NK-92 (cell line): ENCODE results near the gene GALM.
"Not testable (repeated sequence)": the region's sequence is repeated elsewhere in the genome, so short reads cannot be mapped to it uniquely, and the experiment has no call there.

Source experiments
- DNase-seq: peaks from one replicate; lab custom pipeline; 2025; ENCODE audit not compliant: unreplicated experiment; lab: John Stamatoyannopoulos, UW

GALM gene

DNA sequence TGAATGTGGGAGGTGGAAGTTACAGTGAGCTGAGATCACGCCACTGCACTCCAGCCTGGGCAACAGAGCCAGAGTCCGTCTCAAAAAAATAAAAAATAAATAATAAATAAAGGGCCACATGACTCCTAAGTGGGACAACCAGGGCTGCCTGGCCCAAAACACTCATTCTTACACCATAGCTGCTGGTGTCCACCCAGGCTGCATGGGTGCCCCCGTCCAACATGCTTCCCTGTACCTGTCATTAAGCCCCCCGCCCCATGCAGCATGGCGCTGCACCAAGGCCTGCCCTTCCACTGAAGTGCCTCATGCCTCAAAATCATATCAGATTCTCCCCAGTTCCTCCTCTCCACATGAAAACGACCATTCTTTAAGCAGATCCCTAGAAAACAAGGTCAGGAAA lies 10.8 kb downstream of the GALM start:
- no peak for DNase-seq

DNA sequence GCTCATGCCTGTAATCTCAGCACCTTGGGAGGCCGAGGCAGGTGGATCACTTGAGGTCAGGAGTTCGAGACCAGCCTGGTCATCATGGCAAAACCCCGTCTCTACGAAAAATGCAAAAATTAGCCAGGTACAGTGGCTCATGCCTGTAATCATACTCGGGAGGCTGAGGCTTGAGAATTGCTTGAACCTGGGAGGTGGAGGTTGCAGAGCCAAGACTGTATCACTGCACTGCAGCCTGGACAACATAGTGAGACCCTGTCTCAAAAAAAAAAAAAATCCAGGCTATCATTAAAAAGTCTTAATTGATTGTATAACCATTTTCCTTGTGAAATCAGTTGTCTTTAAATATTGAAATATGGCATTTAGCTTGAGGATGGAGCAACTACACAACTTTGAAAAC lies 15.0 kb downstream of the GALM start:
- not testable (repeated sequence) for DNase-seq

DNA sequence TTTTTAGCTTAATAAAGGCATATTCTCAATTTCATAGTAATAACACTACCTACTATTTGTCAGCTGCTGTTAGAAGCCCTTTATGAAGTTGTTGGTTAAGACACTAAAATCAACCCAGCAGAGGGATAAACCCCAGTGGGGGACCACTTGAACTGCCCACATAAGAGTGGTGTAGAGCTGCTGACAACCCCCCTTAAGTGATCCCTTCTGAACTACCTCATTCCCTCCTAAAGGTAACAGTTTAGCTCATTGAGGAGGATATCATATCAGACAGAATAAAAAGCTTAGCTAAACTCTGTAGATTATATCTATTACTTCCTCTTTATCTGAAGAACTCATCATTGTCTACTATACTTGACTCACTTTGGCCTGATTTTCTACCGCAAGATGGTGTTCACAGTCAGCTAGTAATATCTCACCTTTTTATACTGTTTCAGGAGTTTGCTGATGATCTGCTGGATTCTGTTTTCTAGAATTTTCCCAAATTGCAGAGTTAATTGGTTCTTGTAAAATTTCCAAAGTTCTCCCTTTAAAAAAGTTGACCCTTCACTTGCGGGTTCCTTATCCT lies 16.2 kb downstream of the GALM start:
- DNase-seq = no peak

DNA sequence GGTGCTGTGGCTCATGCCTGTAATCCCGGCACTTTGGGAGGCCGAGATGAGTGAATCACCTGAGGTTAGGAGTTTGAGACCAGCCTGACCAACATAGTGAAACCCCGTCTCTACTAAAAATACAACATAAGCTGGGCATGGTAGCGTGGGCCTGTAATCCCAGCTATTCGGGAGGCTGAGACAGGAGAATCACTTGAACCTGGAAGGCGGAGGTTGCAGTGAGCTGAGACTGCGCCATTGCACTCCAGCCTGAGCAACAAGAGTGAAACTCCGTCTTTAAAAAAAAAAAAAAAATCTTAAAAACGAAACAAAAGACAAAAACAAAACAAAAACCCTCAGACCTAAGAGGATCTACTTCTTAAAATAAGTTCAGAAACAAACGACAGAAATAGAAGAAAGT lies 16.7 kb downstream of the GALM start:
- DNase-seq = not testable (repeated sequence)

DNA sequence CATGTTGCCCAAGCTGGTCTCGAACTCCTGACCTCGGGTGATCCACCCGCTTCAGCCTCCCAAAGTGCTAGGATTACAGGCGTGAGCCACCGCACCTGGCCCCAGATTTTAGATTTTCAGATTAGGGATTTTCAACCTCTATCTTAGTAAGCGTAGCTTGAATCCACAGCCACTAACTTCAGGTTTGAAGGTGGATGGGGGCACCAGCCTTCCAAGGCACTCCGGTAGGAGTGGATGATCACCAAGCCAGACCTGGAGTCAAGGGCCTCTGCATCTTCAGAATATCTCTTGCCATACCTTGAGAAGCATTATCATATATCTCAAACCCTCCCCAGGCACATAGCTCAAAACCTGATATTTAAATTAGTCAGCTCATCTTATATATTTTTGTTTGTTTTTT lies 17.9 kb downstream of the GALM start:
- no peak for DNase-seq

DNA sequence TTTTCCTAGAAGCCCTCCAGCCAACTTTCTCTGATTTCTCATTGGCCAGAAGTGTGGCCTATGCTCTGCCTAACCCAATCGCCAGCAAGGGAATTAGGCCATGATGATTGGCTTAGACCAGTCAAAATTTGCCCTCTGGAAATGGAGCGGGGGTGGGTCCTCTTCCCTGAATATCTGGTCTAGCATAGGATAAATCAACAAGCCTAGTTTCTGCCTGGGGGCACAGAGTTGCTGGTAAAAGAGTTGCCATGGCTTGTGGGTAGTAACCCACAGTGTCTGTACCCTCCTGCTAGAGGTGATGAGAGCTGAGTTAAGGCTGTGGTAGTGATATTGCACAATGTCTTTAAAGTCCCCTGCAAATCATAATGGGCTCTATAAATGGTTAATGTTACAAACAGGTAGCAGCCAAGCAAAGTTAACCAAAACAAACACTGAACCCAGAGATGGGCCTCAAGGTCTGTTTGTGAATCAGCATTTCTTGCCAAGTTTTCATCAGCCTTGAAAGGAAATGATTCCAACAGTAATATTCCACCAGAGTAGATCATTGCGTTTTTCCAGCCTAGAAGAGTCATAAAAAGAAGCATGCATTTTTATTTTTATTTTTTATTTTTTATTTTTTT lies 19.3 kb downstream of the GALM start:
- DNase-seq = no peak

DNA sequence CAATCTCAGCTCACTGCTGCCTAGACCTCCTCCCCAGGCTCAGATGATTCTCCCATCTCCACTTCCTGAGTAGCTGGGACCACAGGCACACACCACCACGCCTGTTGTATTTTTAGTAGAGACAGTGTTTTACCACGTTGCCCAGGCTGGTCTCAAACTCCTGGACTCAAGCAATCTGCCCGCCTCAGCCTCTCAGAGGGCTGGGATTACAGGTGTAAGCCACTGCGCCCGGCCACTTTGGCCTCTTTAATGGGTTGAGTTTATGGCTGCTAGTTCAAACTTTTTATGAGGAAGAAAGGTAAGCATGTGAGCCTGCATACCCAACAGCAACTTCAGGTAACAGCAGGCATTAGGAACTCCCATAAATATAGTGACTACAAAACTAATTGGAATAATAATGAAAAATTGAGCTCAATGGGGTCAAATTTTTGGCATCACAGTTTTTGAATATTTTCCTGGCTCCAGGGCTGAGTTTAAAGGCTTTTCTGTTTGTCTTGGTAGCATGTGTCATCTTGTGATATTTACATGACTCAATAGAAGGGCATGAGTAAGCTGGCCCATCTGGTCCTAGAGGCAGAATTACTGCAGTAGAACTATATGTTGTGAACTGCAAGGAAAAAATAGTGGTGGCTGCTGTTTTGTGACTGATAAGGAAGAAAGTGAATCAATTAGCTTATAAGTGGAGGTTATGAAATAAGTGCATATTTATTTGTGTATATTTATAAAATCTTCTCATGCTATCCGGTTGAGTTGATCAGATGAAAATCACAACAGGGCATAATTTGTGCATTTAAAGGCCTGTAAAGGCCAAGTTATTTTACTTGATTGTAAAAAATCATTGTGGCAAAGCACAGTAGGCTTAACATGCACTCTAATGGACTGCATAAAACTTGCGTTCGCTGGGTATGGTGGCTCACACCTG lies 24.8 kb downstream of the GALM start:
- no peak for DNase-seq

DNA sequence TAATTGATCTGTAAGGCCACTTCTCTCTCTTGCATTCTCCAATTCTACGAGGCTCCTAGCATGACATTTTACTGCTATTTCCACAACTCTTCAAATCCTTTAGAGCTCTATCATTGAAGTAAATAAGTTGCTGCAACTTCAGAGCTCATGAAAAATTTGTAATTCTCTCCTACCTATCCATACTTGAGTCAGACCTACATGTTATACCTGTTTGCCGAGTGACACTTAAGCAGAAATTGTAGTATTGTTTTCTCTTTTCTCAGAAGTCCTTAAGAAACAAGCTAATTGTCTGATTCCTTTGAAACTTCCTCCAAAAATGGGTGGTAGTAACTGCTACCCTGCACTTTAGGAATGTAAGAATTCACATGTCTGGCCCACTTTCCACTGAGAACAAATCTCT lies 26.1 kb downstream of the GALM start:
- DNase-seq = no peak

DNA sequence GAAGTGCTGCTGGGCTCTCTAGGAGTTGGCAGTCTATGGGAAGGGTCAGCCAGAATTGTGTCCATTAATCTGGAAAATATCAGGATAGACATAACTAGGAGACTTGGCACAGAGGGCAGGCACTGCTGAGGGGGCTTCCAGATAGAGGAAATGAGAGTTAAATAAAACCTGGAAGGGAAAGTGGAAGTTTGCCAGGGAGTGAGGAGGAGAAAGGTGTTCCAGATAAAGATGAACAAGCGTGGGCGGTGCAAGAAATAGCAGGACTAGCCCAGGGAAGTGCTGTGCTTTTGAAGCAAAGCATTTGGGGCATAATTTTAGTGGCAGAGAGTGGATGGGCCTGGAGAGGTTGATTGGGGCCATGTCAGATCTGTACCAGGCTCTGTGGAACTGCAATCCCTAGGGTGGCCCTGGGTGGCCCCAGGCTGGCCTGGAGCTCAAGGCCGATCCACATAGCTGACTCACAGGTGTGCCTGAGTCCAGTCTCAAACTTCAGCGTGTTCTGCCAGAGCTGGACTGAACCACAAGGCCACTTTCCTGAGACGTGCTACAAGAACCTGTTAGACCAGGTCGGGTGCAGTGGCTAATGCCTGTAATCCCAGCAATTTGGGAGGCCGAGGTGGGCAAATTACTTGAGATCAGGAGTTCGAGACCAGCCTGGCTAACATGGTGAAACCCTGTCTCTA lies 26.9 kb downstream of the GALM start:
- DNase-seq = no peak

DNA sequence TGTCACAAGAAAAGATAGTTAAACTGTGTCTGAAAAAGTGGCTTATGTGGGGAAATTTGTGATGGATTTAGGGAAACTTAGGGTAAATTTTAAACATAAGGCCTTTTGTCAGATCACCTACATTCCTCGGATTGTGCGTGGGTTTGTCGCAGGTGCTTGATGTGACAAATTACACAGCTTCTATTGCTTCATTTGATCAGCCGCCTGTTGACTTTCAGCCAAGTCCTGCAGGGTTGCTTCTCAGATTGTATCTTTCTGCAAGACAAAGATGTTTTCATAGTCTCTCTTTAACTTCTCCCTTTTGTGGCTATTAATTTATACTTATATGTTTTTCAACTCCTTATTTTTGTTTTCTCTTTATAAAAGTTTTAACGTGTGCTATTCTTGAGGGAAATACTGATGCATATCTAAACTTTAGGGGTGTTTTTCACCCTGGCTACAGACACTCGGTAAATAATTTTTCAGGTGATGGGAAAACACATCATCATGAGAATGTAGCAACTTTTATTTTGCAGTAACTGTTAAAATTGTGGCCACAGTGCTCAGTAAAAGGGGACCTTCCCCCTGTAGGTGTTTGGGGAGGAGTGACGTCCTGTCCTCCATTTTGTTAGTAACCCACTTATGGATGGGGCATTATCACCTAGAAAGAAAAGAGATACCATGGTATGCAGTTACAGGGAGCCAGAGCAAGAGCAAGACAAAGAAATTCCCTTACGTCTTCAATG lies 31.4 kb downstream of the GALM start:
- DNase-seq = no peak

DNA sequence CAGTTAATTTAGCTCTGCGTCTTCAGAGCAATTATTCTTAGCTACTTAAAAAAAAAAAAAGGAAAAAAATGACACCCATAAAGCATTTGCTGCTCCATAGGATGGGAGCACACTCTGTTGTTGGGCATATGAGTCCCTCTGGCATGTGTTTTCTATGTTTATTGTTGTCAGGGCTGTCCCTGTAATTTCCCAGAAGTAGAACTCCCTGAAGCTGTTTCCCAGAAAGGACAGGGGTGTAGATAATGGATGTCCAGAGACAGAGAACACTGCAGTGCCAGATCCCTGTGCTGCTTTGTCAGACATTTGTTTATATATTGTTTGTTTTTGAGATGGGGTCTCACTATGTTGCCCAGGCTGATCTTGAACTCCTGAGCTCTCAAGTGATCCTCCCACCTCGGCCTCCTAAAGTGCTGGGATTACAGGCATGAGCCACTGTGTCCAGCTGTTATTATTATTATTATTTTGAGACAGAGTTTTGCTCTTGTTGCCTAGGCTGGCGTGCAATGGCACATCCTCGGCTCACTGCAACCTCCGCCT lies 32.6 kb downstream of the GALM start:
- no peak for DNase-seq

DNA sequence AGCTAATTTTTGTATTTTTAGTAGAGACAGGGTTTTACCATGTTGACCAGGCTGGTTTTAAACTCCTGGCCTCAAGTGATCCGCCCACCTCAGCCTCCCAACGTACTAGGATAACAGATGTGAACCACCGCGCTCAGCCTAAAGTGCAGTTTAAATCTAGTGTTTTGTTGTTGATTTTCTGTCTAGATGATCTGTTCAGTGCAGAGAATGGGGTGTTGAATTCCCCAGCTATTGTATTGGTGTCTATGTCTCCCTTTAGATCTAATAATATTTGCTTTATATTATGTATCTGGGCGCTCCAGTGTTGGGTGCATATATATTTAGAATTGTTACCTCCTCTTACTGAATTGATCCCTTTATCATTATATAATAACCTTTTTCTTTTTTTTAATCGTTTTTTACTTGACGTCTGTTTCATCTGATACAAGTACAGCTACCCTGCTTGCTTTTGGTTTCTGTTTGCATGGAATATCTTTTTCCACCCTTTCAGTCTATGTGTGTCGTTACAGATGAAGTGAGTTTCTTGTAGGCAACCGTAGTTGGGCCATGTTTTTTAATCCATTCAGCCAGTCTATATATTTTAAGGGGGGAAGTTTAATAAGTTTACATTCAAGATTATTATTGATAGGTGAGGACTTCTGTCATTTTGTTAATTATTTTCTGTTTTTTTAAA lies 34.3 kb downstream of the GALM start:
- no peak for DNase-seq

DNA sequence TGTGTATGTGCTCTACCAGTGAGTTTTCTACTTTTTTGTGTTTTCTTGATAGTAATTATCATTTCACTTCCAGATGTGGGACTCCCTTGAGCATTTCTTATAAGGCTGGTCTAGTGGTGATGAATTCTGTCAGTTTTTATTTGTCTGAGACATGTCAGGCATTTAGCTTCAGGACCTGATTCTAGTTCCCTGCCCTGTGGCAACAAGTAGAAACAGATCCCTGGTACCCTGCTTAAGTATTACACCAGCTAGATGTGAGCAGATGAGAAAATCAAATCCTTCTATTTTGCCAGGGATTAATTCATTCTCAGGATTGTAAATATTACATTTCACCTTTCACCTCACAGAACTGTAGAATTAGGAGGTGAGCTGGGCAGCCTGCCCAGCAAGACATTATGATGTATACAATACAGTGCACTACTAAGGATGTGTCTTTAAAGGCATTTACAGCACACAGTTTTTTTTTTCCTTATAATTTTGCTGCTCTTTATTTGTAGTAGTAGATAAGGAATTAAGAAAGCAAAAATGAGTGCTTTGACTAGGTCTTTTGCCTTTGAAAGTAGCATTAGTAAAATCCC lies 35.1 kb downstream of the GALM start:
- no peak for DNase-seq

DNA sequence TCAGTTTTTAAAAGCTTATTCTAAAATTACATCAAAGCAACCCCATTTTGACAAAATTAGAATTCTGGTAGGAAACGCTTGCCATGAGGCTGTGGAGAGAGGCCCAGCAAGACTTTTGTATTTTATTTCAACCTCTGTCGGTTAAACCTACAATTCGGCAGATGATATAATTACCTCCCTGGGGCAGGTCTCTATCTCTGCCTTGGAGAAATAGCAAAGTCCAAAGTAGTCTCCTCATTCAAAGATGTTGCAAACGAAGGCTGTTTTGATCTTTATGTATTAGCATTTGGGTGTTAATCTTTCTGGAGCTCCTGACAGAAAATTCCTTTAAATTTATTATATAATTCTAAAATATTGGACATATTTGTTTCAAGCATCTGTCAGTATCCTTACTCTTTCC lies 35.6 kb downstream of the GALM start:
- no peak for DNase-seq

DNA sequence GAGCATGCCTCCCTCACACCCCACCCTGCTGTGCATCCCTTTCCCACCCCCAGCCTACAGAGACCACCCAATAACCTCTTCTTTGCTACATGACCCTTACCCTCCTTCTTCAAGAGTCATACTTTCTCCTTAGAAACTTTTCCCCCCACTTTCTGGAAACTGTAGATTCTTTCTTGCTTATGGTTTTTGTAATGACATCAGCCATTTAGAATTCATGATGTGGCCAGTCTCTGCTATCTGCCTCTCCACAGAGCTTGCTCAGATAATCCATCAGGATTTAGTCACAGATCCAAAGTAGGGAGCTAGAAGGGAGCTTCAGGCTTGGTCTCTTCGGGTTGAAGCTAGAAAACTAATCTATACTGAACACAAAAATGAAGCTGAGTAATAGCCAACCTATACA lies 36.5 kb downstream of the GALM start:
- DNase-seq = no peak

DNA sequence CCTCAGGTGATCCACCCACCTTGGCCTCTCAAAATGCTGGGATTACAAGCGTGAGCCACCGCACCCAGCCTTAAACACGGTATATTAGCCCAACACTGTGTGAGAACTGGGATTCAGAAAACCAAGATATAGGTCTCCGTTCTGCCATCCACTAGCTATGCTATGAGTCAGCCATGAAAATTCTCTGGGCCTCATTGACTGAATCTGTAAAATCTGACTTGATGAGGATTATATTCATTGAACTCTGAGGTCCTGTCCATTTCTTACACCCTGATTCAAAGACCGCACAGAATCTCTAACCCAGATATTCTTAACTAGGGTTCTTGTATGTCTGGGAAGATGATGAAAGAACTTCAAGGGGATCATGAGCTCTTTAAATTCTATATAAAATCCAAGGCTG lies 37.4 kb downstream of the GALM start:
- DNase-seq = not testable (repeated sequence)

DNA sequence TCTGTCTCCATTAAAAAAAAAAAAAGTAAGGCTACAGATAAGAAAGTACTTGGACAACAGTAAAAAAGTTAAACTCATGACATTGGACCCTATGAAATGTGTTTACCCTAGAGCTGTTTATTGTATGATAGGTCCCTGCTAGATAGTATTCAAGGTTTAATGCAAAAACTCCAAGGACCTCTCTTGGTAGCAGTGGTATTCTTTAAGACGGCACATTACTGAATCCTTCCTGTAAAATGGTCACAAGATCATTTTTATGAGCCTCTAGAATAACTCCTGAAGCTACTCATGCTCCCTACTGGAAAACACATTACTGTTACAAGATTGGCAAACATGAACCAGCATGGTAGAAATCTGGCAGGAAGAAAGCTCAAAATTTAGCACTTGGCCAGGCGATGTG lies 38.8 kb downstream of the GALM start:
- DNase-seq = no peak

DNA sequence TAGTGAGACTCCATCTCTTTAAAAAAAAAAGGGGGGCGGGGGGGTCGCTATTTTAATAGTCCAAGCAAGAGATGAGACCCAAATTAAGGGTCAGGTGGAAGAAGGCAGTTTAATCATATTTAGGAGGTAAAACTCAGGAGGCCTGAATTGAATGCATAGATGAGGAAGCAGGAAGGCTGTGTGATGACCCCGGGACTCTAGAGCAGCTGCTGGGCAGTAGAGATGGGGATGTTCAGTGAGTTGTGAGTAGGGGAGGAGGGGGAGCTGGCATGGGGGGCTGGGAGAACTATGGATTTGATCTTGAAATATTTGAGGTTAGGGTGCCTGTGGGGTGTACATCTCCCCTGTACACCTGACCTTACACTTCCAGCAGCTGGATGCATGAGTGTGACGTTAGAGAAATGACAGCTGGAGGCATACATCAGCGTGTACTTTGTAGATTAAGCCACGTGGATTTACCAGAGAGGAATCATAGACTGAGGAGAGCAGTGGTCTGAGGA lies 41.0 kb downstream of the GALM start:
- no peak for DNase-seq

DNA sequence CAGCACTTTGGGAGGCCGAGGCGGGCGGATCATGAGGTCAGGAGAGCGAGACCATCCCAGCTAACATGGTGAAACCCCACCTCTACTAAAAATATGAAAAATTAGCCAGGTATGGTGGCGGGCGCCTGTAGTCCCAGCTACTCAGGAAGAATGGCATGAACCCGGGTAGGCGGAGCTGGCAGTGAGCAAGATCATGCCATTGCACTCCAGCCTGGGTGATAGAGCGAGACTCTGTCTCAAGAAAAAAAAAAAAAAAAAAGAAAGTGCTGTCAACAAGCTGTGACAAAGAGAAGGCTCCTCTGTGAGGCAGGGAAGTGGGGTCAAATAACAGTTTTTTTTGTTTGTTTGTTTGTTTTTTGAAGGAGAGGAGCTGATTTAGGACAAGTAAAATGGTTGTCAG lies 42.6 kb downstream of the GALM start:
- not testable (repeated sequence) for DNase-seq
